Measurements from ENCODE around the gene FILIP1.

The FILIP1 gene

GRCh38 chr6:75381877-75382633 lies 111.5 kb downstream of the FILIP1 start:
- no peak for DNase-seq (ENCODE audit: low spot score)

- DNase-seq (ENCODE audit: low spot score): no peak
Measured at GRCh38 chr6:75379536-75379935, 114.1 kb downstream of the FILIP1 start.

GRCh38 chr6:75378101-75378500 lies 115.5 kb downstream of the FILIP1 start:
- DNase-seq (ENCODE audit: low spot score): no peak

GRCh38 chr6:75377386-75377785 lies 116.2 kb downstream of the FILIP1 start:
- DNase-seq (ENCODE audit: low spot score): no peak

GRCh38 chr6:75376347-75377024 lies 117.1 kb downstream of the FILIP1 start:
- DNase-seq (ENCODE audit: low spot score): no peak

GRCh38 chr6:75374961-75375400 lies 118.6 kb downstream of the FILIP1 start:
- DNase-seq (ENCODE audit: low spot score): no peak

- no peak for DNase-seq (ENCODE audit: low spot score)
Measured at GRCh38 chr6:75372884-75373283, 120.7 kb downstream of the FILIP1 start.

- no peak for DNase-seq (ENCODE audit: low spot score)
Measured at GRCh38 chr6:75370011-75370410, 123.6 kb downstream of the FILIP1 start.

GRCh38 chr6:75368864-75369402 lies 124.7 kb downstream of the FILIP1 start:
- no peak for DNase-seq (ENCODE audit: low spot score)

- DNase-seq (ENCODE audit: low spot score): peak; percentile 26
Measured at GRCh38 chr6:75368151-75368779, 125.3 kb downstream of the FILIP1 start.

GRCh38 chr6:75363304-75363703 lies 130.3 kb downstream of the FILIP1 start:
- DNase-seq (ENCODE audit: low spot score): no peak

GRCh38 chr6:75353644-75354043 lies 140.0 kb downstream of the FILIP1 start:
- no peak for DNase-seq (ENCODE audit: low spot score)

GRCh38 chr6:75351570-75351969 lies 142.0 kb downstream of the FILIP1 start:
- no peak for DNase-seq (ENCODE audit: low spot score)

GRCh38 chr6:75350808-75351207 lies 142.8 kb downstream of the FILIP1 start:
- DNase-seq (ENCODE audit: low spot score): no peak

GRCh38 chr6:75350156-75350555 lies 143.4 kb downstream of the FILIP1 start:
- DNase-seq (ENCODE audit: low spot score): no peak

- DNase-seq (ENCODE audit: low spot score): no peak
Measured at GRCh38 chr6:75349262-75349984, 144.2 kb downstream of the FILIP1 start.

- no peak for DNase-seq (ENCODE audit: low spot score)
Measured at GRCh38 chr6:75348882-75349261, 144.7 kb downstream of the FILIP1 start.

- no peak for DNase-seq (ENCODE audit: low spot score)
Measured at GRCh38 chr6:75347898-75348610, 145.5 kb downstream of the FILIP1 start.

- no peak for DNase-seq (ENCODE audit: low spot score)
Measured at GRCh38 chr6:75345413-75345812, 148.2 kb downstream of the FILIP1 start.

- DNase-seq (ENCODE audit: low spot score): no peak
Measured at GRCh38 chr6:75344455-75344854, 149.1 kb downstream of the FILIP1 start.

GRCh38 chr6:75344021-75344420 lies 149.6 kb downstream of the FILIP1 start:
- no peak for DNase-seq (ENCODE audit: low spot score)
